ENCODE measurements around the gene NAPB.

DNA sequence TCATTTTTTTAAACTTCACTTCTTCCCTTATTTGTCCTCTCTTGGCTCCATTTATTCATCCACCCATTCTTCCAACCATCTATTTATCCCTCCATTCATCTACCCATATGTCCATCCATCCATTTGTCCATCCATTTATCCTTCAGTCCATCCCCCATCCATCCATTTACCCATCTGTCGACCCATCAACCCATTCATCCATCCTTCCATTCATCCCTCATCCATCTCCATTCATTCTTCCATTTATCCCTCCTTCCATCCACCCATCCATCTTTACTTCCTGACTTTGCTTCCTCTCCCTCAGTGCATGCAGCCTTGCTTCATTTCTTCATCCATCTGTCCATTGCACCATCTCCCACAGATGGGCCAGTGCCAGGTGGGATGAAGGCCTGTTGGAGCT lies 29.6 kb upstream of the NAPB start:
- TF ChIP-seq, protein P1, sequence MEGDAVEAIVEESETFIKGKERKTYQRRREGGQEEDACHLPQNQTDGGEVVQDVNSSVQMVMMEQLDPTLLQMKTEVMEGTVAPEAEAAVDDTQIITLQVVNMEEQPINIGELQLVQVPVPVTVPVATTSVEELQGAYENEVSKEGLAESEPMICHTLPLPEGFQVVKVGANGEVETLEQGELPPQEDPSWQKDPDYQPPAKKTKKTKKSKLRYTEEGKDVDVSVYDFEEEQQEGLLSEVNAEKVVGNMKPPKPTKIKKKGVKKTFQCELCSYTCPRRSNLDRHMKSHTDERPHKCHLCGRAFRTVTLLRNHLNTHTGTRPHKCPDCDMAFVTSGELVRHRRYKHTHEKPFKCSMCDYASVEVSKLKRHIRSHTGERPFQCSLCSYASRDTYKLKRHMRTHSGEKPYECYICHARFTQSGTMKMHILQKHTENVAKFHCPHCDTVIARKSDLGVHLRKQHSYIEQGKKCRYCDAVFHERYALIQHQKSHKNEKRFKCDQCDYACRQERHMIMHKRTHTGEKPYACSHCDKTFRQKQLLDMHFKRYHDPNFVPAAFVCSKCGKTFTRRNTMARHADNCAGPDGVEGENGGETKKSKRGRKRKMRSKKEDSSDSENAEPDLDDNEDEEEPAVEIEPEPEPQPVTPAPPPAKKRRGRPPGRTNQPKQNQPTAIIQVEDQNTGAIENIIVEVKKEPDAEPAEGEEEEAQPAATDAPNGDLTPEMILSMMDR (IDR thresholded peaks at IDR 0.05; ENCODE audit: poor library complexity, severe bottlenecking): no peak
- TF ChIP-seq, protein P2, sequence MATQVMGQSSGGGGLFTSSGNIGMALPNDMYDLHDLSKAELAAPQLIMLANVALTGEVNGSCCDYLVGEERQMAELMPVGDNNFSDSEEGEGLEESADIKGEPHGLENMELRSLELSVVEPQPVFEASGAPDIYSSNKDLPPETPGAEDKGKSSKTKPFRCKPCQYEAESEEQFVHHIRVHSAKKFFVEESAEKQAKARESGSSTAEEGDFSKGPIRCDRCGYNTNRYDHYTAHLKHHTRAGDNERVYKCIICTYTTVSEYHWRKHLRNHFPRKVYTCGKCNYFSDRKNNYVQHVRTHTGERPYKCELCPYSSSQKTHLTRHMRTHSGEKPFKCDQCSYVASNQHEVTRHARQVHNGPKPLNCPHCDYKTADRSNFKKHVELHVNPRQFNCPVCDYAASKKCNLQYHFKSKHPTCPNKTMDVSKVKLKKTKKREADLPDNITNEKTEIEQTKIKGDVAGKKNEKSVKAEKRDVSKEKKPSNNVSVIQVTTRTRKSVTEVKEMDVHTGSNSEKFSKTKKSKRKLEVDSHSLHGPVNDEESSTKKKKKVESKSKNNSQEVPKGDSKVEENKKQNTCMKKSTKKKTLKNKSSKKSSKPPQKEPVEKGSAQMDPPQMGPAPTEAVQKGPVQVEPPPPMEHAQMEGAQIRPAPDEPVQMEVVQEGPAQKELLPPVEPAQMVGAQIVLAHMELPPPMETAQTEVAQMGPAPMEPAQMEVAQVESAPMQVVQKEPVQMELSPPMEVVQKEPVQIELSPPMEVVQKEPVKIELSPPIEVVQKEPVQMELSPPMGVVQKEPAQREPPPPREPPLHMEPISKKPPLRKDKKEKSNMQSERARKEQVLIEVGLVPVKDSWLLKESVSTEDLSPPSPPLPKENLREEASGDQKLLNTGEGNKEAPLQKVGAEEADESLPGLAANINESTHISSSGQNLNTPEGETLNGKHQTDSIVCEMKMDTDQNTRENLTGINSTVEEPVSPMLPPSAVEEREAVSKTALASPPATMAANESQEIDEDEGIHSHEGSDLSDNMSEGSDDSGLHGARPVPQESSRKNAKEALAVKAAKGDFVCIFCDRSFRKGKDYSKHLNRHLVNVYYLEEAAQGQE (IDR thresholded peaks at IDR 0.05; ENCODE audit: borderline replicate concordance): no peak
- no peak for TF ChIP-seq TAF1 (IDR thresholded peaks at IDR 0.05; ENCODE audit: low read depth)
- no peak for TF ChIP-seq EZH2 (IDR thresholded peaks at IDR 0.05; ENCODE audit: borderline replicate concordance, insufficient read depth, low read length, poor library complexity, severe bottlenecking)

Measured in neural cell (in vitro differentiated cells).